ENCODE results near the gene AADAC. TPM values are rescaled to one million over a fixed set of nuclear protein-coding genes. Genes with fewer than 3 reads are reported as not detected.

Gene AADAC
- total and polyA plus RNA-seq, 2 experiments from 2014 or later: 47.8 to 94.0 TPM

DNA sequence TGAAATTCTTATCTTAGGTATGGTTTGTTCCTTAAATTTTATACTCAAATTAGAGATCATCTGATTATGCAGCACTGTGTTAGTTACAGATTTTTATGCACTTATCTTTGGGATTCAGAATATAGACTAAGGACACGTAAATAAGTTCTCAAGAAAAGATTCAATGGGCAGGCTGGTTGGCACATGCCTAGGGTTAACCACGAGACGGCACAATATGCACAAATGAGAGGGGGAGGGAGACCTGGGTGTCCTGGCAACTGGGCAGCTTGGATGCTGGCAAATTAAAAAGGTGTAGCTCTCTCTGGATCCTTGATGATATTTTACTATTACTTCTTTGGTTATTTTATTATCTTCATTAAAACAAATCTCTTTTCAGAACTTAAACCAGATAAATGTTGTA, 672 bp downstream of the AADAC start:
- TF ChIP-seq, protein P1, sequence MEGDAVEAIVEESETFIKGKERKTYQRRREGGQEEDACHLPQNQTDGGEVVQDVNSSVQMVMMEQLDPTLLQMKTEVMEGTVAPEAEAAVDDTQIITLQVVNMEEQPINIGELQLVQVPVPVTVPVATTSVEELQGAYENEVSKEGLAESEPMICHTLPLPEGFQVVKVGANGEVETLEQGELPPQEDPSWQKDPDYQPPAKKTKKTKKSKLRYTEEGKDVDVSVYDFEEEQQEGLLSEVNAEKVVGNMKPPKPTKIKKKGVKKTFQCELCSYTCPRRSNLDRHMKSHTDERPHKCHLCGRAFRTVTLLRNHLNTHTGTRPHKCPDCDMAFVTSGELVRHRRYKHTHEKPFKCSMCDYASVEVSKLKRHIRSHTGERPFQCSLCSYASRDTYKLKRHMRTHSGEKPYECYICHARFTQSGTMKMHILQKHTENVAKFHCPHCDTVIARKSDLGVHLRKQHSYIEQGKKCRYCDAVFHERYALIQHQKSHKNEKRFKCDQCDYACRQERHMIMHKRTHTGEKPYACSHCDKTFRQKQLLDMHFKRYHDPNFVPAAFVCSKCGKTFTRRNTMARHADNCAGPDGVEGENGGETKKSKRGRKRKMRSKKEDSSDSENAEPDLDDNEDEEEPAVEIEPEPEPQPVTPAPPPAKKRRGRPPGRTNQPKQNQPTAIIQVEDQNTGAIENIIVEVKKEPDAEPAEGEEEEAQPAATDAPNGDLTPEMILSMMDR (IDR thresholded peaks at IDR 0.05; ENCODE audit: poor library complexity): no peak
- TF ChIP-seq EZH2phosphoT487 (IDR thresholded peaks at IDR 0.05; ENCODE audit: low read depth, severe bottlenecking, unreplicated experiment): no peak
- TF ChIP-seq EZH2 (IDR thresholded peaks at IDR 0.05; ENCODE audit: borderline replicate concordance): no peak
- H3K4me3 ChIP-seq: no peak overlapping the region

DNA sequence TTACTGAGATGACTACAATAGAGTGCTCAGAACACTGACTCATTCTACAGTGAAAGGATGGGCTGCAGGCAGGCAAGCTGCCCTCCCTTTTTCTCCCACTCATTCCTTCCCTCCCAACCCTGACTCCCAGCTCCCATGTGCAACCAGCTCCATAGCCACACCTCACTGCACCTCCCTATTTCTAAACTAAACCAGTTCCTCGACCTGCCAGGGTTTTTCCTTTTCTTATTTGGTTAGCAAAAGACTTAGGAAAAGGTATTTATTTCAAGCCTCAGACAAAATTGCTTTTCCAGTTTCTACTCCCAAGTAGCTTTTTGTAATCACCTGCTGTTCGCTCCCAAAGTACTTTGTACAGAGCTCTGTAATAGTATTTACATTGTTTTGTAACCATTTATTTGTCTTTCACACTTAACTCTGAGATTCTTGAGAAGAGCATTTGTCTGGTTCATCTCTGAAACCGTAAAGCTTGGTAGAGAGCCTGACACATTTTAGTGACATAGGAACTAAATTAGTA, 2.2 kb downstream of the AADAC start:
- no peaks in the 10 kb centered on the region for H3K27me3 ChIP-seq
- no peak overlapping the region for H2AFZ ChIP-seq
- peak overlapping the region; percentile 69 for H3K27ac ChIP-seq
- TF ChIP-seq EZH2phosphoT487 (IDR thresholded peaks at IDR 0.05; ENCODE audit: low read depth, severe bottlenecking, unreplicated experiment) (no peak), EZH2 (IDR thresholded peaks at IDR 0.05; ENCODE audit: borderline replicate concordance) (no peak)
- TF ChIP-seq, protein P1 (IDR thresholded peaks at IDR 0.05; ENCODE audit: poor library complexity): no peak
- 51% methylated on average over 3 of the region's 3 CpGs for WGBS (ENCODE audit: low lambda C conversion rate, missing lambda C conversion rate)
- no peaks in the 10 kb centered on the region for H3K4me1 ChIP-seq (ENCODE audit: insufficient read depth)
- H3K9me2 ChIP-seq (replicated peaks; ENCODE audit: insufficient read depth): no peaks in the 10 kb centered on the region
- no peaks in the 10 kb centered on the region for H3K79me2 ChIP-seq
- no peaks in the 10 kb centered on the region for H4K20me1 ChIP-seq (ENCODE audit: insufficient read depth, poor library complexity, severe bottlenecking)
- H3K4me3 ChIP-seq: no peak overlapping the region
- DNase-seq (ENCODE audit: low spot score): peak; percentile 71
- no peaks in the 10 kb centered on the region for H3K9me3 ChIP-seq (ENCODE audit: low read depth)
- no peaks in the 10 kb centered on the region for H3K36me3 ChIP-seq (replicated peaks; ENCODE audit: insufficient read depth, low read depth)
- peak overlapping the region; percentile 43 for H3K4me2 ChIP-seq

More for the DNA sequence above, 672 bp downstream of the AADAC start:
- Histone ChIP-seq H3K9me3 (ENCODE audit: low read depth) (no peaks in the 10 kb centered on the region), H3K4me1 (ENCODE audit: insufficient read depth) (no peaks in the 10 kb centered on the region), H4K20me1 (ENCODE audit: insufficient read depth, poor library complexity, severe bottlenecking) (no peaks in the 10 kb centered on the region), H3K4me2 (peak overlapping the region; percentile 43), H3K36me3 (replicated peaks; ENCODE audit: insufficient read depth, low read depth) (no peaks in the 10 kb centered on the region), H3K9me2 (replicated peaks; ENCODE audit: insufficient read depth) (no peaks in the 10 kb centered on the region), H3K79me2 (no peaks in the 10 kb centered on the region), H3K27ac (peak overlapping the region; percentile 7), H2AFZ (no peak overlapping the region), H3K27me3 (no peaks in the 10 kb centered on the region)
- no peak for DNase-seq (ENCODE audit: low spot score)
- 89% methylated on average over 3 of the region's 3 CpGs for WGBS (ENCODE audit: low lambda C conversion rate, missing lambda C conversion rate)

DNA sequence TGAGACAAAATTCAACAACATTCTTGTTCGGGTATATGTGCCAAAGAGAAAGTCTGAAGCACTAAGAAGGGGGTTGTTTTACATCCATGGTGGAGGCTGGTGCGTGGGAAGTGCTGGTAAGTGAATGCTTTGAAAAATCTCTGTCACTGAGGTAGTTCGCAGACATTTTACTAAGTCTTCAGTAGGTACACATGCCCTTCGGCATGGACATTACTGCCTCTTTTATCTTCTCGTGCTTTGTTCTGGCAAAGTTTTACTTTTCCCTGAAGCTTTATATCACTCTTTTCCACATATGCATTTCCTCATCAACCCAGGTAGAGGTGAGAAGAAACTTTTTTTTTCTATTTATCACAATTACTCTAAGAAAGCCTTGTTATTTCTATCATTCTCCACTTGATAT, 3.6 kb downstream of the AADAC start:
- H3K4me2 ChIP-seq: no peak overlapping the region
- H3K79me2 ChIP-seq: no peaks in the 10 kb centered on the region
- H3K9me2 ChIP-seq (replicated peaks; ENCODE audit: insufficient read depth): no peaks in the 10 kb centered on the region
- no peaks in the 10 kb centered on the region for H3K9me3 ChIP-seq (ENCODE audit: low read depth)
- TF ChIP-seq EZH2 (IDR thresholded peaks at IDR 0.05; ENCODE audit: borderline replicate concordance) (no peak), EZH2phosphoT487 (IDR thresholded peaks at IDR 0.05; ENCODE audit: low read depth, severe bottlenecking, unreplicated experiment) (no peak)
- TF ChIP-seq, protein P1 (IDR thresholded peaks at IDR 0.05; ENCODE audit: poor library complexity): no peak
- no peaks in the 10 kb centered on the region for H3K4me1 ChIP-seq (ENCODE audit: insufficient read depth)
- H2AFZ ChIP-seq: no peak overlapping the region
- H3K36me3 ChIP-seq (replicated peaks; ENCODE audit: insufficient read depth, low read depth): no peaks in the 10 kb centered on the region
- 73% methylated on average over 5 of the region's 5 CpGs for WGBS (ENCODE audit: low lambda C conversion rate, missing lambda C conversion rate)
- H3K27ac ChIP-seq: peak overlapping the region; percentile 69
- no peak overlapping the region for H3K4me3 ChIP-seq
- no peak for DNase-seq (ENCODE audit: low spot score)
- H3K27me3 ChIP-seq: no peaks in the 10 kb centered on the region
- no peaks in the 10 kb centered on the region for H4K20me1 ChIP-seq (ENCODE audit: insufficient read depth, poor library complexity, severe bottlenecking)
